A549 (cell line): Measurements from ENCODE around the gene TRAM2. TPM values are rescaled to one million over a fixed set of nuclear protein-coding genes. Genes with fewer than 3 reads are reported as not detected.

Source experiments
- ATAC-seq, 2 experiments: fragments of 200-7000 bp in 1 of 2; fragments of >200 bp in 1 of 2; cut with Nextera tagmentation in 1 of 2; cut with Tn5 transposase in 1 of 2; 3 replicates each; pipeline versions ENCODE4 v1.8.0 to v1.9.1; 2018 to 2020; ENCODE audit warnings: mild to moderate bottlenecking in 1 of 2, moderate library complexity in 1 of 2
- CTCF ChIA-PET: fragments of 300-600 bp; sonication (Branson Sonifier 250); formaldehyde crosslinking; extraction: SDS; loops from one replicate; lab custom pipeline; 2021; ENCODE audit warnings: antibody characterized with exemption, inconsistent platforms; lab: Yijun Ruan, JAX
- POLR2A ChIA-PET: fragments of 350-600 bp; formaldehyde crosslinking; extraction: SDS; loops from one replicate; lab custom pipeline; 2021; ENCODE audit warnings: antibody characterized with exemption, inconsistent platforms; lab: Yijun Ruan, JAX
- DNase-seq, 2 experiments: peaks; one replicate each; pipeline versions ENCODE4 v3.0.0 to v3.0.0-alpha.2; 2011 to 2016; ENCODE audit warnings: low read depth in 1 of 2, low spot score in 1 of 2
- FAIRE-seq: peaks from 2 replicates; lab custom pipeline; 2011; peaks lifted over from hg19 to GRCh38; lab: Jason Lieb, UNC
- H3K27ac ChIP-seq, 2 experiments: fragments of >200 bp; sonication (Bioruptor Twin); formaldehyde crosslinking; 3 replicates each; pipeline ENCODE4 v1.5.1; 2016 to 2017
- H3K4me1 ChIP-seq: fragments of >200 bp; sonication (Bioruptor Twin); formaldehyde crosslinking; 3 replicates; pipeline ENCODE4 v1.6.1; 2016
- H3K4me2 ChIP-seq: fragments of >200 bp; sonication (Bioruptor Twin); formaldehyde crosslinking; 3 replicates; pipeline ENCODE4 v1.6.1; 2016
- H3K4me3 ChIP-seq: fragments of >200 bp; sonication (Bioruptor Twin); formaldehyde crosslinking; 3 replicates; pipeline ENCODE4 v1.5.1; 2016
- H3K9me3 ChIP-seq: fragments of >200 bp; sonication (Bioruptor Twin); formaldehyde crosslinking; 3 replicates; pipeline ENCODE4 v1.6.1; 2016
- ATOH8 ChIP-seq: fragments of 250-450 bp; sonication (Bioruptor Pico); IDR thresholded peaks from 2 replicates; pipeline ENCODE4 v1.5.0; 2020; ENCODE audit warnings: low read depth, mild to moderate bottlenecking, moderate library complexity
- BCL3 ChIP-seq: fragments of >200 bp; sonication (Bioruptor Twin); formaldehyde crosslinking; IDR thresholded peaks from 3 replicates; pipeline ENCODE4 v1.6.1; 2016
- BHLHE40 ChIP-seq: IDR thresholded peaks from 2 replicates; pipeline ENCODE4 v1.6.1; 2012; ENCODE audit warnings: low read depth, low read length, inconsistent platforms
- CEBPB ChIP-seq, 2 experiments: fragments of >200 bp in 1 of 2; sonication (Bioruptor Twin) in 1 of 2; formaldehyde crosslinking in 1 of 2; IDR thresholded peaks; 2 replicates each; pipeline ENCODE4 v1.6.1; 2012 to 2016
- CHD4 ChIP-seq: fragments of 200-600 bp; sonication (generic); IDR thresholded peaks from 2 replicates; pipeline ENCODE4 v1.6.1; 2016; ENCODE audit warnings: antibody characterized with exemption, mild to moderate bottlenecking, borderline replicate concordance
- FOSB ChIP-seq: fragments of 250-450 bp; sonication (Bioruptor Pico); IDR thresholded peaks from 2 replicates; pipeline ENCODE4 v1.5.0; 2020; ENCODE audit warnings: mild to moderate bottlenecking, moderate library complexity
- GATA3 ChIP-seq: IDR thresholded peaks from 2 replicates; pipeline ENCODE4 v1.6.1; 2012; ENCODE audit warnings: borderline replicate concordance
- HDAC2 ChIP-seq: fragments of 200-600 bp; sonication (generic); IDR thresholded peaks from 2 replicates; pipeline ENCODE4 v1.6.1; 2016
- HES2 ChIP-seq: fragments of >200 bp; sonication (Bioruptor Twin); formaldehyde crosslinking; IDR thresholded peaks from 2 replicates; pipeline ENCODE4 v1.6.1; 2016
- HOXB5 ChIP-seq: fragments of 250-450 bp; sonication (Bioruptor Pico); IDR thresholded peaks from 2 replicates; pipeline ENCODE4 v1.5.0; 2020; ENCODE audit warnings: mild to moderate bottlenecking, moderate library complexity
- MAFK ChIP-seq: fragments of 450-650 bp; IDR thresholded peaks from 2 replicates; pipeline ENCODE4 v1.6.1; 2014; ENCODE audit not compliant: partially characterized antibody
- MYC ChIP-seq: IDR thresholded peaks from 2 replicates; pipeline ENCODE4 v1.6.1; 2012; ENCODE audit warnings: mild to moderate bottlenecking, inconsistent platforms, low read length, improper control_type of control experiment, borderline replicate concordance
- NFE2L2 ChIP-seq: fragments of 150-350 bp; conservative IDR thresholded peaks from 2 replicates; pipeline ENCODE4 v1.6.1; 2014; ENCODE audit warnings: low read length
- NR3C1 ChIP-seq: fragments of >200 bp; sonication (Bioruptor Twin); formaldehyde crosslinking; IDR thresholded peaks from 3 replicates; pipeline ENCODE4 v1.6.1; 2017
- POLR2A ChIP-seq: IDR thresholded peaks from 2 replicates; pipeline ENCODE4 v1.6.1; 2012; ENCODE audit warnings: mild to moderate bottlenecking, low read length
- RCOR1 ChIP-seq: fragments of 150-350 bp; IDR thresholded peaks from 2 replicates; pipeline ENCODE4 v1.6.1; 2014; ENCODE audit warnings: antibody characterized with exemption, low read length, low read depth
- RFX5 ChIP-seq: fragments of 450-650 bp; IDR thresholded peaks from 2 replicates; pipeline ENCODE4 v1.7.1; 2014; ENCODE audit warnings: antibody characterized with exemption, mild to moderate bottlenecking, moderate library complexity
- SMC3 ChIP-seq: fragments of >200 bp; sonication (Bioruptor Twin); formaldehyde crosslinking; IDR thresholded peaks from 3 replicates; pipeline ENCODE4 v1.6.1; 2018; ENCODE audit warnings: inconsistent platforms
- TP53 ChIP-seq: fragments of 250-450 bp; sonication (Bioruptor Pico); IDR thresholded peaks from 2 replicates; pipeline ENCODE4 v1.5.0; 2021; ENCODE audit warnings: mild to moderate bottlenecking, moderate library complexity
- ZC3H11A ChIP-seq: fragments of 450-650 bp; IDR thresholded peaks from 2 replicates; pipeline ENCODE4 v1.6.1; 2014; ENCODE audit warnings: antibody characterized with exemption, mild to moderate bottlenecking
- ZNF302 ChIP-seq: fragments of 250-450 bp; sonication (Bioruptor Pico); IDR thresholded peaks from 2 replicates; pipeline ENCODE4 v1.9.0; 2021; ENCODE audit warnings: inconsistent platforms, mild to moderate bottlenecking, moderate library complexity
- WGBS: methylation state at CpG from one replicate; pipeline ENCODE4 v1.1.6; 2017; ENCODE audit errors: missing lambda C conversion rate; 5-methylcytosine and 5-hydroxymethylcytosine counted together
- polyA plus RNA-seq, 4 experiments: library from polyadenylated mRNA; depleted of rRNA in 3 of 4; stranded (reverse); fragments of >200 nt; fragmentation: RNase III in 1 of 4; extraction: RNeasy Plus Mini Kit Qiagen cat#74134 plus additional on column Dnase treatment in 1 of 4; gene quantifications; 2 replicates in 3 of 4; 3 replicates in 1 of 4; pipeline ENCODE4 v1.2.3, GENCODE V29; 2011 to 2017
- TF ChIP-seq, protein P1 (sequence below): fragments of 250-450 bp; sonication (Bioruptor Pico); IDR thresholded peaks from 2 replicates; pipeline ENCODE4 v1.5.0; 2021; ENCODE audit warnings: mild to moderate bottlenecking, moderate library complexity, borderline replicate concordance

The TRAM2 gene
- polyA plus RNA-seq, 2 of the 4 experiments (the other 2 are of a cell fraction), result 16.4 to 25.4 TPM

DNA sequence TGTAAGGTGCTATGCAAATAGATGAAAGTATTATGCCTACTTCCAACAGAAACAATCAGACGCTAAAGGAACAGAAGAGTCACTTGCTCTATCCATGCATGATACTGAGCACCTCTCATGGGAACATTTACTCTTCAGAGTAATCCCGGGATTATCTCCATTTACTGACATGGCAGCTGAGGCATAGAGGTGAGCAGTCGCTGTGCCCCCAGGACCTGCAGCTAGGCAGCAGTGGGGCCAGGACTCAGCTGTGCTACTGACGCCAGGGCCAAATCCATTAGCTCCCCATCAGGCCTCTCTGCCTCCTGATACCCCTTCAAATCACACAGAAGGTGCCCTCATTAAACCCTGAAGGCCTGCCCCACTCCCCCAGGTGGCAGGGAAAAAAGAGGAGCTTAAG lies 51.9 kb downstream of the TRAM2 start:
- H3K27ac ChIP-seq, result no peak overlapping the region
- FAIRE-seq, result no peak
- no peak overlapping the region for H3K4me2 ChIP-seq
- WGBS, result 92% methylated on average over 4 of the region's 4 CpGs
- CTCF ChIA-PET, result no interaction called here
- TF ChIP-seq, protein P1, sequence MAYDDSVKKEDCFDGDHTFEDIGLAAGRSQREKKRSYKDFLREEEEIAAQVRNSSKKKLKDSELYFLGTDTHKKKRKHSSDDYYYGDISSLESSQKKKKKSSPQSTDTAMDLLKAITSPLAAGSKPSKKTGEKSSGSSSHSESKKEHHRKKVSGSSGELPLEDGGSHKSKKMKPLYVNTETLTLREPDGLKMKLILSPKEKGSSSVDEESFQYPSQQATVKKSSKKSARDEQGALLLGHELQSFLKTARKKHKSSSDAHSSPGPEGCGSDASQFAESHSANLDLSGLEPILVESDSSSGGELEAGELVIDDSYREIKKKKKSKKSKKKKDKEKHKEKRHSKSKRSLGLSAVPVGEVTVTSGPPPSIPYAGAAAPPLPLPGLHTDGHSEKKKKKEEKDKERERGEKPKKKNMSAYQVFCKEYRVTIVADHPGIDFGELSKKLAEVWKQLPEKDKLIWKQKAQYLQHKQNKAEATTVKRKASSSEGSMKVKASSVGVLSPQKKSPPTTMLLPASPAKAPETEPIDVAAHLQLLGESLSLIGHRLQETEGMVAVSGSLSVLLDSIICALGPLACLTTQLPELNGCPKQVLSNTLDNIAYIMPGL (CRISPR knock-in tag), result no peak
- TF ChIP-seq NFE2L2 (no peak), ATOH8 (no peak), SMC3 (no peak), FOSB (CRISPR knock-in tag) (no peak), TP53 (CRISPR knock-in tag) (no peak), CEBPB (IDR thresholded peaks at IDR 0.05) (no peak), BHLHE40 (no peak), RFX5 (no peak), HES2 (no peak), CHD4 (no peak), HOXB5 (CRISPR knock-in tag) (no peak), POLR2A (no peak), BCL3 (no peak), ZNF302 (CRISPR knock-in tag) (no peak), HDAC2 (no peak), MYC (no peak), NR3C1 (no peak), GATA3 (no peak), ZC3H11A (no peak)
- TF ChIP-seq, all 56 proteins: peak for 0
- POLR2A ChIA-PET, result no interaction called here
- H3K4me1 ChIP-seq, result peaks cover 29% of the 10 kb centered on the region
- H3K4me3 ChIP-seq, result no peak overlapping the region
- DNase-seq, result no peak
- H3K9me3 ChIP-seq, result no peaks in the 10 kb centered on the region
- ATAC-seq, result no peak

GRCh38 chr6:52523378-52524142 lies 53.3 kb downstream of the TRAM2 start:
- WGBS, result 79% methylated on average over 6 of the region's 6 CpGs
- no peak for ATAC-seq
- Histone ChIP-seq H3K4me1 (peaks cover 34% of the 10 kb centered on the region), H3K4me3 (no peak overlapping the region), H3K9me3 (no peaks in the 10 kb centered on the region), H3K4me2 (no peak overlapping the region), H3K27ac (no peak overlapping the region)
- ChIA-PET CTCF (interaction anchor here (1.0 kb wide), 1 partner anchor 9 kb away, joined by 3 read pairs; no protein-coding TSS in a partner anchor), POLR2A (no interaction called here)
- no peak for DNase-seq
- no peak for TF ChIP-seq HDAC2
- TF ChIP-seq MAFK, result peak; percentile 64
- no peak for TF ChIP-seq RCOR1
- no peak for FAIRE-seq
